HG03097 (cell line): ENCODE measurements around the gene NCBP1.

ENCODE experiments used
- ATAC-seq: cut with Tn5 transposase; IDR thresholded peaks from one replicate; pipeline ENCODE4 v1.9.1; 2021; ENCODE audit not compliant: unreplicated experiment, low FRiP score

NCBP1 gene

GRCh38 chr9:97623946-97624345 lies 9.7 kb upstream of the NCBP1 start:
- no peak for ATAC-seq

GRCh38 chr9:97625620-97626019 lies 8.0 kb upstream of the NCBP1 start:
- ATAC-seq, result no peak

GRCh38 chr9:97627624-97628023 lies 6.0 kb upstream of the NCBP1 start:
- ATAC-seq, result no peak

- ATAC-seq, result no peak
These were observed 5.0 kb upstream of the NCBP1 start for GRCh38 chr9:97628668-97629067.

- ATAC-seq, result no peak
These were observed 4.5 kb upstream of the NCBP1 start for GRCh38 chr9:97629156-97629555.

- no peak for ATAC-seq
These were observed 3.0 kb upstream of the NCBP1 start for GRCh38 chr9:97630591-97630990.

- ATAC-seq, result peak; percentile 18
These were observed 1.2 kb upstream of the NCBP1 start for GRCh38 chr9:97632248-97632984.

- ATAC-seq, result peak; percentile 3
These were observed 354 bp downstream of the NCBP1 start for GRCh38 chr9:97633859-97634490.

GRCh38 chr9:97635026-97635425 lies 1.4 kb downstream of the NCBP1 start:
- ATAC-seq, result no peak

- no peak for ATAC-seq
These were observed 3.3 kb downstream of the NCBP1 start for GRCh38 chr9:97636903-97637302.

GRCh38 chr9:97638666-97639065 lies 5.0 kb downstream of the NCBP1 start:
- no peak for ATAC-seq

GRCh38 chr9:97640325-97640724 lies 6.7 kb downstream of the NCBP1 start:
- no peak for ATAC-seq

- no peak for ATAC-seq
These were observed 12.1 kb downstream of the NCBP1 start for GRCh38 chr9:97645720-97646119.

GRCh38 chr9:97647996-97648395 lies 14.4 kb downstream of the NCBP1 start:
- ATAC-seq, result no peak

- no peak for ATAC-seq
These were observed 18.0 kb downstream of the NCBP1 start for GRCh38 chr9:97651646-97652045.

- ATAC-seq, result no peak
These were observed 25.1 kb downstream of the NCBP1 start for GRCh38 chr9:97658707-97659106.

- ATAC-seq, result no peak
These were observed 26.1 kb downstream of the NCBP1 start for GRCh38 chr9:97659771-97660170.

- no peak for ATAC-seq
These were observed 26.7 kb downstream of the NCBP1 start for GRCh38 chr9:97660340-97660739.

- no peak for ATAC-seq
These were observed 27.2 kb downstream of the NCBP1 start for GRCh38 chr9:97660847-97661246.

- ATAC-seq, result no peak
These were observed 32.1 kb downstream of the NCBP1 start for GRCh38 chr9:97665742-97666141.

- no peak for ATAC-seq
These were observed 33.5 kb downstream of the NCBP1 start for GRCh38 chr9:97666907-97667686.

- ATAC-seq, result no peak
These were observed 34.9 kb downstream of the NCBP1 start for GRCh38 chr9:97668485-97668884.
